Heart left ventricle (tissue), 16 donors: ENCODE data around the gene INSR. TPM values are rescaled to one million over a fixed set of nuclear protein-coding genes. Genes with fewer than 3 reads are reported as not detected.

Experiments
- ATAC-seq, 4 donors: fragments of 200-7000 bp; cut with Tn5 transposase; one replicate each; pipeline ENCODE4 v1.9.1; 2020 to 2022; ENCODE audit warnings: moderate library complexity in 4 of 4, mild to moderate bottlenecking in 3 of 4, moderate number of reproducible peaks in 1 of 4
- DNase-seq, 5 donors: peaks; one replicate each; pipeline ENCODE4 v3.0.0-alpha.2; 2020
- H3K27ac ChIP-seq, 12 donors: fragments of 200-600 bp; sonication (generic) in 4 of 12; one replicate each; pipeline versions ENCODE4 v1.5.0 to v1.8.0; 2016 to 2022; ENCODE audit warnings: mild to moderate bottlenecking in 2 of 12
- H3K27me3 ChIP-seq, 9 donors: fragments of 200-600 bp; sonication (generic) in 2 of 9; one replicate each; pipeline versions ENCODE4 v1.5.1 to v1.8.0; 2016 to 2022; ENCODE audit warnings: mild to moderate bottlenecking in 3 of 9
- H3K36me3 ChIP-seq, 9 donors: fragments of 200-600 bp; sonication (generic) in 2 of 9; one replicate each; pipeline versions ENCODE4 v1.5.0 to v1.8.0; 2018 to 2022; ENCODE audit warnings: mild to moderate bottlenecking in 2 of 9
- H3K4me1 ChIP-seq, 12 donors: fragments of 200-600 bp; sonication (generic) in 4 of 12; one replicate each; pipeline versions ENCODE4 v1.5.0 to v1.8.0; 2016 to 2022; ENCODE audit warnings: mild to moderate bottlenecking in 3 of 12
- H3K4me3 ChIP-seq, 12 donors: fragments of 200-600 bp; sonication (generic) in 4 of 12; one replicate each; pipeline versions ENCODE4 v1.5.0 to v1.8.0; 2017 to 2022; ENCODE audit warnings: mild to moderate bottlenecking in 9 of 12, moderate library complexity in 4 of 12
- H3K9me3 ChIP-seq, 12 donors: fragments of 200-600 bp; sonication (generic) in 4 of 12; one replicate each; pipeline versions ENCODE4 v1.5.0 to v1.8.0; 2016 to 2022; ENCODE audit warnings: mild to moderate bottlenecking in 1 of 12
- POLR2A ChIP-seq, 2 donors: fragments of 450-650 bp; IDR thresholded peaks; one replicate each; pipeline ENCODE4 v1.6.1; 2017; ENCODE audit warnings: antibody characterized with exemption in 2 of 2, mild to moderate bottlenecking in 2 of 2, moderate library complexity in 2 of 2
- WGBS, 4 donors: extraction: QIAGEN DNeasy Blood & Tissue Kit in 2 of 4; methylation state at CpG; one replicate each; pipeline versions ENCODE4 v1.1.5 to v1.1.7; 2013 to 2018; 5-methylcytosine and 5-hydroxymethylcytosine counted together
- intact Hi-C, 10 donors: fragments of 100-400 bp; cut with DNase I; formaldehyde crosslinking; loops; one replicate each; pipeline versions ENCODE4 v1.11.1 to v1.14.2; 2022
- polyA plus RNA-seq, 2 donors: library from polyadenylated mRNA; stranded (reverse); fragments of 200-250 nt; gene quantifications; one replicate each; pipeline ENCODE4 v1.2.3, GENCODE V29; 2013
- total RNA-seq, 9 donors: library from RNA; depleted of rRNA in 2 of 9; stranded (reverse); fragments of >200 nt in 2 of 9; fragmentation: NEBNext Ultra II Directional in 3 of 9; extraction: Animal tissue kit (Norgen Biotek cat#: 25700) in 3 of 9; gene quantifications; one replicate each; pipeline versions ENCODE4 v1.1.0 to v1.2.4, GENCODE V29; 2016 to 2023
- TF ChIP-seq, protein P1 (sequence below), 12 donors: fragments of 200-600 bp; sonication (generic) in 4 of 12; IDR thresholded peaks; one replicate each; pipeline versions ENCODE4 v1.5.0 to v1.8.0; 2018 to 2022; ENCODE audit warnings: antibody characterized with exemption in 12 of 12, mild to moderate bottlenecking in 5 of 12
- donor health status: ischemic (EF 13 %, LVEDD 7.1; RV severe dilation, severe dysfunction).
- donor health status: healthy with polysubstance abuse.
- donor health status: DM: no; HTN: yes; CAD: no.
- donor health status: DM: no; HTN: no; CAD: no.
- donor health status: ischemic (EF 25% LVEDD 6.9; RV normal size, moderate dysfunction).
- donor health status: ischemic (EF 25% LVEDD 5.7; RV mildly dilated, moderate dysfunction).
- donor health status: healthy.
- donor health status: DM: yes; HTN: yes; CAD: no.
- donor health status: ischemic (EF 35%, LVEDD 5.7; RV mildly dilated, moderate dysfunction).
- donor health status: nonischemic (EF 11% LVEDD 7.7; RV severe dilation, severe dysfunction).
- donor health status: DM: yes; HTN: yes; CAD: no.
- donor health status: PGD.
- donor health status: ischemic (EF 29% LVEDD 5.4; RV normal size, mild dysfunction).
- donor health status: nonischemic (EF 23%, LVEDD 6.1; RV moderate dilation, normal function).

Gene INSR
- total and polyA plus RNA-seq, 11 donors: 28.7 to 221 (median 98.8) TPM

- peaks cover 0 to 10% (median 0%) of the 10 kb centered on the region in 9 donors for H3K36me3 ChIP-seq
- ATAC-seq (no peak), DNase-seq (no peak)
- peaks cover 0 to 6% (median 0%) of the 10 kb centered on the region in 12 donors for H3K9me3 ChIP-seq
- intact Hi-C loops: loop anchor here in 2 of 10 donors (10.0 kb wide), 2 partner anchors 575 to 685 kb away; partner anchors contain the start of gene TRAPPC5 (in 1 of the 2)
- H3K4me1 ChIP-seq: peaks cover 0 to 3% (median 0%) of the 10 kb centered on the region in 12 donors
- no peak overlapping the region for H3K4me3 ChIP-seq
- WGBS, 4 donors: 66 to 70% (median 69%) methylated on average over 8 of the region's 8 CpGs
- TF ChIP-seq, protein P1, sequence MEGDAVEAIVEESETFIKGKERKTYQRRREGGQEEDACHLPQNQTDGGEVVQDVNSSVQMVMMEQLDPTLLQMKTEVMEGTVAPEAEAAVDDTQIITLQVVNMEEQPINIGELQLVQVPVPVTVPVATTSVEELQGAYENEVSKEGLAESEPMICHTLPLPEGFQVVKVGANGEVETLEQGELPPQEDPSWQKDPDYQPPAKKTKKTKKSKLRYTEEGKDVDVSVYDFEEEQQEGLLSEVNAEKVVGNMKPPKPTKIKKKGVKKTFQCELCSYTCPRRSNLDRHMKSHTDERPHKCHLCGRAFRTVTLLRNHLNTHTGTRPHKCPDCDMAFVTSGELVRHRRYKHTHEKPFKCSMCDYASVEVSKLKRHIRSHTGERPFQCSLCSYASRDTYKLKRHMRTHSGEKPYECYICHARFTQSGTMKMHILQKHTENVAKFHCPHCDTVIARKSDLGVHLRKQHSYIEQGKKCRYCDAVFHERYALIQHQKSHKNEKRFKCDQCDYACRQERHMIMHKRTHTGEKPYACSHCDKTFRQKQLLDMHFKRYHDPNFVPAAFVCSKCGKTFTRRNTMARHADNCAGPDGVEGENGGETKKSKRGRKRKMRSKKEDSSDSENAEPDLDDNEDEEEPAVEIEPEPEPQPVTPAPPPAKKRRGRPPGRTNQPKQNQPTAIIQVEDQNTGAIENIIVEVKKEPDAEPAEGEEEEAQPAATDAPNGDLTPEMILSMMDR (IDR thresholded peaks at IDR 0.05): no peak
- no peak for TF ChIP-seq POLR2A (IDR thresholded peaks at IDR 0.05)
- no peak overlapping the region for H3K27ac ChIP-seq
- H3K27me3 ChIP-seq: peaks cover 0 to under 1% (median 0%) of the 10 kb centered on the region in 9 donors
Observed at GRCh38 chr19:7109678-7110289, 184.4 kb downstream of the INSR start.

DNA sequence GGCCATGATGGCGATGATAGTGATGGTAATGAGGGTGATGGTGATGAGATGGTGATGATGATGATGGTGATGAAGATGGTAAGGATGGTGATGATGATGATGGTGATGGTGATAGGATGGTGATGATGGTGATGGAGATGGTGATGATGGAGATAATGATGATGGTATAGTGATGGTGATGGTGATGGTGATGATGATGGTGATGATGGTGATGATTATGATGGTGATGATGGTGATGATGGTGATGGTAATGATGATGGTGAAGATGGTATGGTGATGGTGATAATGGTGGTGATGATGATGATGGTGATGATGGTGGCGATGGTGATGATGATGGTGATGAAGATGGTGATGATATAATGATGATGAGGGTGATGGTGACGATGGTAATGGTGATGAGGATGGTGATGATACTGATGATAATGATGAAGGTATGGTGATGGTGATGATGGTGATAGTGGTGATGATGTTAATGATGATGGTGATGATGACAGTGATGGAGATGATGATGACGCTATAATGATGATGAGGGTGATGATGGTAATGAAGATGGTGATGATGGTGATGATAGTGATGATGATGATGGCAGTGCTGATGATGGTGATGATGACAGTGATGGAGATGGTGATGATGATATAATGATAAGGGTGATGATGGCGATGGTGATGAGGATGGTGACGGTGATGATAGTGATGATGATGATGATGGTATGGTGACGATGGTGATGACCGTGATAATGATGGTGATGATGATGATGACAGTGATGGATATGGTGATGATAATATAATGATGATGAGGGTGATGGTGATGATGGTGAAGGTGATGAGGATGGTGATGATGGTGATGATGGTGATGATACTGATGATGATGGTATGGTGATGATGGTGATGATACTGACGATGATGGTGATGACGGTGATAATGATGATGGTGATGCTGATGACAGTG is 187.2 kb downstream of the INSR start:
- DNase-seq (no peak), ATAC-seq (no peak)
- no peak for TF ChIP-seq POLR2A (IDR thresholded peaks at IDR 0.05)
- TF ChIP-seq, protein P1 (IDR thresholded peaks at IDR 0.05): no peak
- H3K27ac ChIP-seq: no peak overlapping the region
- H3K4me3 ChIP-seq: no peak overlapping the region
- intact Hi-C loops: loop anchor here in 2 of 10 donors (10.0 kb wide), 2 partner anchors 578 to 688 kb away; partner anchors contain the start of gene TRAPPC5 (in 1 of the 2)
- H3K27me3 ChIP-seq: peaks cover 0 to 4% (median 0%) of the 10 kb centered on the region in 9 donors
- WGBS, 4 donors: 84 to 86% (median 84%) methylated on average over 10 of the region's 10 CpGs
- H3K4me1 ChIP-seq: peaks cover 0 to 3% (median 0%) of the 10 kb centered on the region in 12 donors
- H3K36me3 ChIP-seq: no peaks in the 10 kb centered on the region
- H3K9me3 ChIP-seq: no peaks in the 10 kb centered on the region

- TF ChIP-seq, protein P1 (IDR thresholded peaks at IDR 0.05): no peak
- intact Hi-C loops: loop anchor here in 5 of 10 donors (2.0 to 10.0 kb wide), 7 partner anchors 42 to 697 kb away; partner anchors contain the start of gene TRAPPC5 (in 1 of the 5)
- Histone ChIP-seq H3K4me3 (no peak overlapping the region), H3K36me3 (no peaks in the 10 kb centered on the region), H3K4me1 (peaks cover 0 to 5% (median 0%) of the 10 kb centered on the region in 12 donors), H3K9me3 (no peaks in the 10 kb centered on the region), H3K27me3 (peaks cover 0 to 4% (median 0%) of the 10 kb centered on the region in 9 donors), H3K27ac (no peak overlapping the region)
- peak in 2 of 4 donors; percentile 16 to 24 for ATAC-seq
- no peak for DNase-seq
Observed at GRCh38 chr19:7104747-7105447, 189.3 kb downstream of the INSR start.
